GM21576 (cell line): Measurements from ENCODE around the gene TLR10.
"Not testable (repeated sequence)": the region's sequence is repeated elsewhere in the genome, so short reads cannot be mapped to it uniquely, and the experiment has no call there.

Experiments used
- ATAC-seq: cut with Tn5 transposase; IDR thresholded peaks from one replicate; pipeline ENCODE4 v1.9.1; 2021; ENCODE audit warnings: mild to moderate bottlenecking, moderate library complexity; ENCODE audit not compliant: unreplicated experiment

Gene TLR10, protein sequence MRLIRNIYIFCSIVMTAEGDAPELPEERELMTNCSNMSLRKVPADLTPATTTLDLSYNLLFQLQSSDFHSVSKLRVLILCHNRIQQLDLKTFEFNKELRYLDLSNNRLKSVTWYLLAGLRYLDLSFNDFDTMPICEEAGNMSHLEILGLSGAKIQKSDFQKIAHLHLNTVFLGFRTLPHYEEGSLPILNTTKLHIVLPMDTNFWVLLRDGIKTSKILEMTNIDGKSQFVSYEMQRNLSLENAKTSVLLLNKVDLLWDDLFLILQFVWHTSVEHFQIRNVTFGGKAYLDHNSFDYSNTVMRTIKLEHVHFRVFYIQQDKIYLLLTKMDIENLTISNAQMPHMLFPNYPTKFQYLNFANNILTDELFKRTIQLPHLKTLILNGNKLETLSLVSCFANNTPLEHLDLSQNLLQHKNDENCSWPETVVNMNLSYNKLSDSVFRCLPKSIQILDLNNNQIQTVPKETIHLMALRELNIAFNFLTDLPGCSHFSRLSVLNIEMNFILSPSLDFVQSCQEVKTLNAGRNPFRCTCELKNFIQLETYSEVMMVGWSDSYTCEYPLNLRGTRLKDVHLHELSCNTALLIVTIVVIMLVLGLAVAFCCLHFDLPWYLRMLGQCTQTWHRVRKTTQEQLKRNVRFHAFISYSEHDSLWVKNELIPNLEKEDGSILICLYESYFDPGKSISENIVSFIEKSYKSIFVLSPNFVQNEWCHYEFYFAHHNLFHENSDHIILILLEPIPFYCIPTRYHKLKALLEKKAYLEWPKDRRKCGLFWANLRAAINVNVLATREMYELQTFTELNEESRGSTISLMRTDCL

DNA sequence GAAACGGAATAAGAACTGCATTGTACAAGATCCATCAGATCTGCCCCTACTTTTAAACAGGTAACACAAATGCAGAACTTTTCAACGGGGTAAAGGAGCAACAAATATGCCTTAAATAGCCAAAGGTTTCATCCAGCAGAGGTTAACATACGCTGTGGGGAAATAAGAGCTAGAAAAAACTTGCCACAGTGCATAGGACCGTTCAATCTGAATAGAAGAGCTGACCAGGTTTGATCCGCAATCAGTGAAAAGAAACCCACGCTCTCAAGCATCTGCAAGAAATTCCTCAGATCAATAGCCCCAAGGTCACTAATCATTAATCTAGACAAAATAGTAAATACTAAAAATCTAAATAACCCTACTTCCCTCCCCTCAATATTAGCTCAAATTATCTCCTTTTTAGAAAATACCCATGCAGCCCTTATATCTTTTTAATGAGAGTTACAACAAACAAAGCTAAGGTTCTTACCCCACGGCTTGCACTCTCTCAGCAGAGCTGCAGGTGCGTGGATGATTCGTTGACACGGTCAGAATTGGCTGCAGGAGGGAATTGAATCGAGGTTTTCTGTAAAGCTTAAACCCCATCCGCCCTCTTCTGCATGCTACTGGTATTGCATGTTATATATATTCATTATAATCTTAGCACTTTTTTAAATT lies at the start of gene TLR10:
Gene TLR10 (minus strand): TSS at position 539 of the 657 bp plus-strand sequence. CDS start 7,400 bp downstream, outside the sequence.
- ATAC-seq = peak; percentile 57

DNA sequence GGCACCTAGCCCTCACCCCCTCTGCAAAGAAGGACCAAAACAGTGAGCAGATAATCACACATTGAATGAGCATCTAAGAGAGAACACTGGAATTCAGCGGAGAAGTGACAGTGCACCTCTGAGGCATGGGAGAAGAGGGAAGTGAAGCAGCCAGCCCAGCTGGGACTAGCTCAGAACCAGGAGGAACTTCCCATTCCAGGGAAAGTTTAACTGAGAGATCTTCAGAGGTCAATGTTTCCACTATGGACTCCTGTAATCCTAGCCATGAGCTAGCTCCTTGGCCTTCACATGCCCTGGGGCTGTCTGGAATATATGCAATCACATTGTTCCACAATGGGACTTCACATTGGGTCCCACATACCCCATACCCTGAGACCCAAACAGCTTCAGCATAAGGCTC lies 49.4 kb upstream of the TLR10 start:
- no peak for ATAC-seq

- no peak for ATAC-seq
Measured at GRCh38 chr4:38831653-38832052, 48.9 kb upstream of the TLR10 start.

GRCh38 chr4:38829237-38829636 lies 46.4 kb upstream of the TLR10 start:
- no peak for ATAC-seq

- ATAC-seq = no peak
Measured at GRCh38 chr4:38823766-38824165, 41.0 kb upstream of the TLR10 start.

- ATAC-seq = no peak
Measured at GRCh38 chr4:38822748-38823303, 40.0 kb upstream of the TLR10 start.

GRCh38 chr4:38821739-38822138 lies 38.9 kb upstream of the TLR10 start:
- no peak for ATAC-seq

- peak; percentile 47 for ATAC-seq
Measured at GRCh38 chr4:38820329-38821061, 37.7 kb upstream of the TLR10 start.

DNA sequence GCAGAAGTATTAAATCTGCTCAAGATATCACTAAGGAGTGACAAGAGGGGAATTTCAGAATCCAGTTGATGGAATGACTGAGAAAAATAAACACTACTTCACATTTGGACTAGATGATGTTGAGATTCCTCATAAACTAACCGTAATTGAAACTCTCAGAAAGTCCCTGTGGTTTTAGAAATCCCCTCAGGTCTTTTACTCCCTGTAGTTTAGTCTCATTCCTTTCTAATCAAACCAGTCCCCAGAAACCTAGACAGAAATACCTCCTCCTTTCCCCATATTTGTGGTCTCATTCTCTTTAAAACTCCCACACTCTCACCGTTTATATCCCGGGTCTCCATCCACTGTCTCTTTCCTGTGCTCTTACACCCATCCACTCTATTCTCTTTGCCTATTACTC lies 36.8 kb upstream of the TLR10 start:
- ATAC-seq = no peak

GRCh38 chr4:38818441-38818976 lies 35.7 kb upstream of the TLR10 start:
- ATAC-seq = peak; percentile 46

GRCh38 chr4:38815885-38816782 lies 33.3 kb upstream of the TLR10 start:
- ATAC-seq = no peak

- ATAC-seq = no peak
Measured at GRCh38 chr4:38814386-38814785, 31.6 kb upstream of the TLR10 start.

DNA sequence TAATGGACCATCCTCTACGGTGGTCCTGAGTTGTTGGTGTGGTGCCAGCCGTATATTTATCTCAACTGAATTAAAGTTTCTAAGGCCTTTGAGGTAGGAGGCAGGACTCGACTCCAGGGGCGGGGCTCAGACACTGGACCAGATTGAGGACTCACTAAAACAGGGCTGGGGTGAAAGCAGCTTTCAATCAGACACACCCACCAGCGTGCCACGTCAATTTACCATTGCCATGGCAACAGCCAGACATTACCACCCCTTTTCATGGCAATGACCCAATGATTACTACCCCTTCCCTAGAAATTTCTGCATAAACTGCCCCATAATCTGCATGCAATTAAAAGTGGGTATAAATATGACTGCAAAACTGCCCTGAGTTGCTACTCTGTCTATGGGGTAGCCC lies 28.5 kb upstream of the TLR10 start:
- ATAC-seq = no peak

DNA sequence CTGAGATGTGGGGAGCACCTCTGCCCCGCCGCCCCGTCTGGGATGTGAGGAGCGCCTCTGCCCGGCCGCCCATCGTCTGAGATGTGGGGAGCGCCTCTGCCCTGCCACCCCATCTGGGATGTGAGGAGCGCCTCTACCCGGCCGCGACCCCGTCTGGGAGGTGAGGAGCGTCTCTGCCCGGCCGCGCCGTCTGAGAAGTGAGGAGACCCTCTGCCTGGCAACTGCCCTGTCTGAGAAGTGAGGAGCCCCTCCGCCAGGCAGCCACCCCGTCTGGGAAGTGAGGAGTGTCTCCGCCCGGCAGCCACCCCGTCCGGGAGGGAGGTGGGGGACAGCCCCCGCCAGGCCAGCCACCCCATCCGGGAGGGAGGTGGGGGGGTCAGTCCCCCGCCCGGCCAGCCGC lies 24.7 kb upstream of the TLR10 start:
- not testable (repeated sequence) for ATAC-seq

- ATAC-seq = not testable (repeated sequence)
Measured at GRCh38 chr4:38806251-38806650, 23.5 kb upstream of the TLR10 start.

DNA sequence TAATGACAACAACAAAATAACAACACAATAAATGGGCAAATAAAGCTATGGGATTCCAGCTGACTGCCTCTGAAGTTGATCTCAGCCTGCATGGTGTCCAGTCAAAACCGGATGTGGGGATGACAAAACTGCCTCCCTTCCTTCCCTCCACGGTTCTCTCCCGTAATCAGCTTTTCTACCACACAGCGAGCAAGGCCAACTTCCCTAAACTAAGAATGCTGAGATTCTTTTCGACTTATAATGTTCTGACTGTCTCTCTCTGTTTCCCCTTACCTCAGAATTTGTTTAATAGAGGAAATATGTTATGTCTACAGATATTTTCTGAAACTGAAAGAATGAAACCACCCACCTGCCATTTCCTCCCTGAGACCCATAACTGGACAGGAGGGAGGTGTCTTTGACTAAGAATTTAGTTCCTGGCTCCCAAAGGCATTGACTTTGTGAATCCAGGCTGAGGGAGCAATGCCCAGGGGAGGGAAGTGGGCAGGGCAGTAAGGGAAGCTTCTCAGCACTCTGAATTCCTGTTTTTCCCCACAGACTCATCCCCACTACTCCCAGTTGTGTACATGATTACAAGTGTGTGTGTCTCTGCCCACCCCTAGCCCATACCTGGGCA lies 22.8 kb upstream of the TLR10 start:
- peak; percentile 75 for ATAC-seq

GRCh38 chr4:38804654-38805295 lies 22.0 kb upstream of the TLR10 start, which contains the start of gene TLR1:
Gene TLR1 (minus strand): TSS chr4:38804791. CDS start chr4:38798831, 5,960 bp downstream.
- ATAC-seq = peak; percentile 36
